Measurements from ENCODE around the gene TRAF5. TPM values are rescaled to one million over a fixed set of nuclear protein-coding genes. Genes with fewer than 3 reads are reported as not detected.

The TRAF5 gene
- total and polyA plus RNA-seq, 4 donors: 0.68 to 3.3 (median 1.6) TPM

- no peak for TF ChIP-seq EGR1 (IDR thresholded peaks at IDR 0.05; ENCODE audit: low read depth in 2 of 2)
- TF ChIP-seq HNF4G (IDR thresholded peaks at IDR 0.05): no peak
Measured at GRCh38 chr1:211336775-211337174, 10.1 kb downstream of the TRAF5 start (continued).

DNA sequence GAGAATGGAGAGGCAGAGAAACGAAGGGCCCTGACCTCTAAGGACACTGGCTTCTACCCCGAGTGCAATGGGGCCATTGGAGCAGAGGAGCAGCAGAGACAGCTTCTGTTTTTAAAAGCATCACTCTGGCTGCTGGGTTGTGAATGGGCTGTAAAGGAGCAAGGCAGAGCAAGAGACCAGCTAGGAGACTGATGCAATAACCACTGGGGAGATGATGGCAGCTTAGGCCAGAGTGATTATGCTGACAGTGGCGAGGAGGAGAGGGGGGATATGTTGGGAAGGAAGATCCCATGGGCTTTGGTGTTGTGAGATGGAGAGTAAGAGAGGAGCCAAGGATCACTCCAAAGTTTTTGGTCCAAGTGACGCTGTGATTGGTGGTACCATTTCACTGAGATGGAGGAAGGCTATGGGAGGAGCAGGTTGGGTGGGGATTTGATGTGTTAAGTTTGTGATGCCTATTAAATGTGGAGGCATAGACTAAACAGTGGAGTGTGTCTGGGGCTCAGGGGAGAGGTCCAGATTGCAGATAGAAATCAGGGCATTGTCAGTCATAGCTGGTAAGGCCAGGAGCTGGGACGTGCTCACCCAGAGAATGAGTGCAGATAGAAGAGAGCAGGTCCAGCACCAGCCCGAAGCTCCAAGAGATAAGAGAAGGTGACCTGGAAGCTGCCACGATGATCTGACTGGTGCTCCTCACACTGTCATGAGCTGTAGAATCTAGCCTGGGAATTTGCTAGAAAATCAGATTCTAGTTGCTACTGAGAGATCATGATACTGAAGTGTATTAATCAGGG is 11.0 kb downstream of the TRAF5 start:
- Histone ChIP-seq H3K27me3 (ENCODE audit: control insufficient read depth in 4 of 4, insufficient read depth in 4 of 4, low read length in 3 of 4) (no peaks in the 10 kb centered on the region), H3K4me3 (ENCODE audit: low read depth in 1 of 3, low read length in 3 of 3) (no peak overlapping the region), H3K9ac (ENCODE audit: low read depth in 1 of 2, low read length in 2 of 2) (no peak overlapping the region), H3K27ac (ENCODE audit: low read depth in 1 of 2, low read length in 2 of 2) (no peak overlapping the region), H3K4me1 (ENCODE audit: control insufficient read depth in 4 of 4, insufficient read depth in 4 of 4, low read length in 3 of 4) (no peaks in the 10 kb centered on the region), H3K9me3 (ENCODE audit: control insufficient read depth in 4 of 4, low read length in 3 of 4) (no peaks in the 10 kb centered on the region), H3K36me3 (ENCODE audit: control insufficient read depth in 4 of 4, insufficient read depth in 3 of 4, low read depth in 1 of 4, low read length in 3 of 4) (no peaks in the 10 kb centered on the region)
- 81% methylated on average over 7 of the region's 7 CpGs for WGBS
- TF ChIP-seq EGR1 (IDR thresholded peaks at IDR 0.05; ENCODE audit: low read depth in 2 of 2) (no peak), FOXA1 (IDR thresholded peaks at IDR 0.05) (no peak), ZBTB33 (IDR thresholded peaks at IDR 0.05) (no peak), RAD21 (IDR thresholded peaks at IDR 0.05) (no peak), JUND (IDR thresholded peaks at IDR 0.05) (no peak)
- no peak for DNase-seq (ENCODE audit: low spot score)

DNA sequence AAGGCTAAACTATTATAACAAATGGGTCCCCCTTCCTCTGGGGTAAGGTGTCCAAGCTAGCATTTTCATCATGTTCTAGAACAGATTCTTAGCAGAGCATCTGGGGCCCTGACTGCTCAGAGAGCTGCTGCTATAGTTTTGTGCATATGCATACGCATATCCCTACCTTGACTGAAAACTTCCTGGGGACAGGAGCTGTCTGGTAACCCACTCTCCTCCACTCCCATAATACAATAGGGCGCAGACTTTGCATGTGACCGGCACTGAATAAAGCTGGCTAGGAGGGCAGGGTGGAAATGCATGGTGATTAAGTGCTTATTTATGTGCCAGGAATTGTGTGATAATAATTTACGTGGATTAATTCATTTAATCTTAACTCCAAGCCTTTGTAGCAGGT is 11.6 kb downstream of the TRAF5 start:
- Histone ChIP-seq H3K27ac (ENCODE audit: low read depth in 1 of 2, low read length in 2 of 2) (no peak overlapping the region), H3K27me3 (ENCODE audit: control insufficient read depth in 4 of 4, insufficient read depth in 4 of 4, low read length in 3 of 4) (no peaks in the 10 kb centered on the region)
- WGBS: 95% methylated on average over 4 of the region's 4 CpGs

More for the DNA sequence above, 11.6 kb downstream of the TRAF5 start:
- no peaks in the 10 kb centered on the region for H3K36me3 ChIP-seq (ENCODE audit: control insufficient read depth in 4 of 4, insufficient read depth in 3 of 4, low read depth in 1 of 4, low read length in 3 of 4)
- no peak for DNase-seq (ENCODE audit: low spot score)
- no peak overlapping the region for H3K4me3 ChIP-seq (ENCODE audit: low read depth in 1 of 3, low read length in 3 of 3)
- TF ChIP-seq HNF4G (IDR thresholded peaks at IDR 0.05) (no peak), ZBTB33 (IDR thresholded peaks at IDR 0.05) (no peak), YY1 (IDR thresholded peaks at IDR 0.05) (no peak), EGR1 (IDR thresholded peaks at IDR 0.05; ENCODE audit: low read depth in 2 of 2) (no peak), GABPA (IDR thresholded peaks at IDR 0.05 in 1 of 2, conservative IDR thresholded peaks at IDR 0.05 in 1 of 2) (no peak)
- TF ChIP-seq, protein P1, sequence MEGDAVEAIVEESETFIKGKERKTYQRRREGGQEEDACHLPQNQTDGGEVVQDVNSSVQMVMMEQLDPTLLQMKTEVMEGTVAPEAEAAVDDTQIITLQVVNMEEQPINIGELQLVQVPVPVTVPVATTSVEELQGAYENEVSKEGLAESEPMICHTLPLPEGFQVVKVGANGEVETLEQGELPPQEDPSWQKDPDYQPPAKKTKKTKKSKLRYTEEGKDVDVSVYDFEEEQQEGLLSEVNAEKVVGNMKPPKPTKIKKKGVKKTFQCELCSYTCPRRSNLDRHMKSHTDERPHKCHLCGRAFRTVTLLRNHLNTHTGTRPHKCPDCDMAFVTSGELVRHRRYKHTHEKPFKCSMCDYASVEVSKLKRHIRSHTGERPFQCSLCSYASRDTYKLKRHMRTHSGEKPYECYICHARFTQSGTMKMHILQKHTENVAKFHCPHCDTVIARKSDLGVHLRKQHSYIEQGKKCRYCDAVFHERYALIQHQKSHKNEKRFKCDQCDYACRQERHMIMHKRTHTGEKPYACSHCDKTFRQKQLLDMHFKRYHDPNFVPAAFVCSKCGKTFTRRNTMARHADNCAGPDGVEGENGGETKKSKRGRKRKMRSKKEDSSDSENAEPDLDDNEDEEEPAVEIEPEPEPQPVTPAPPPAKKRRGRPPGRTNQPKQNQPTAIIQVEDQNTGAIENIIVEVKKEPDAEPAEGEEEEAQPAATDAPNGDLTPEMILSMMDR (IDR thresholded peaks at IDR 0.05; ENCODE audit: low read depth, low read length, missing input control): no peak
- H3K9ac ChIP-seq (ENCODE audit: low read depth in 1 of 2, low read length in 2 of 2): no peak overlapping the region
- H3K4me1 ChIP-seq (ENCODE audit: control insufficient read depth in 4 of 4, insufficient read depth in 4 of 4, low read length in 3 of 4): no peaks in the 10 kb centered on the region
- H3K9me3 ChIP-seq (ENCODE audit: control insufficient read depth in 4 of 4, low read length in 3 of 4): no peaks in the 10 kb centered on the region
